ENCODE data around the gene ANKHD1.

DNA sequence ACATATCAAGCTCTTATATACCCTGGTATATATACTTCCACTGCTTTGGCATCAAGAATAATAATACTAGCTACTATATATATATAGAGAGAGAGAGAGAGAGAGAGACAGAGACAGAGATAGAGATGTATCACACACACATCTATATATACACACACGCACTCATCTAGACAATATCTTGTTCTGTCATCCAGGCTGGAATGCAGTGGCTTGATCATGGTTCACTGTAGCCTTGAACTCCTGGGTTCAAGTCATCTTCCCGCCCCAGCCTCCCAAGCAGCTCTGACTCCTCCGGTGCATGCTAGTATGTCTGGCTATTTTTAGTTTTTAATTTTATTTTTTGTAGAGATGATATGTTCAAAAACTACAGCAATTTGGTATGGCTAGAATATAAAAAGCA lies 22.5 kb downstream of the ANKHD1 start:
- TF ChIP-seq EZH2 (IDR thresholded peaks at IDR 0.05; ENCODE audit: insufficient read depth, poor library complexity, severe bottlenecking) (no peak), EZH2phosphoT487 (IDR thresholded peaks at IDR 0.05; ENCODE audit: insufficient read depth, low read depth) (no peak)
